ENCODE measurements around the gene LAMTOR1. TPM values are rescaled to one million over a fixed set of nuclear protein-coding genes. Genes with fewer than 3 reads are reported as not detected.
A peak's percentile ranks its signal among the peaks of the same experiment; 100 is the strongest.

Gene LAMTOR1
- total and polyA plus RNA-seq, 4 experiments from 2014 or later: 66.8 to 105 (median 73.0) TPM

- Mint-ChIP-seq H3K27ac (no peak overlapping the region), H3K4me3 (no peak overlapping the region), H3K36me3 (peaks cover 5 to 8% of the 10 kb centered on the region in 2 donors), H3K27me3 (peaks cover 7 to 12% of the 10 kb centered on the region in 2 donors), H3K4me1 (no peaks in the 10 kb centered on the region), H3K9me3 (peaks cover 0 to 23% (median 15%) of the 10 kb centered on the region in 8 donors)
- H3K4me3 ChIP-seq (ENCODE audit: low read length in 2 of 2): no peak overlapping the region
- H3K27me3 ChIP-seq (ENCODE audit: insufficient read depth, low read length): no peaks in the 10 kb centered on the region
- H3K36me3 ChIP-seq (ENCODE audit: insufficient read depth, low read length): no peaks in the 10 kb centered on the region
- no peak overlapping the region for H3K27ac ChIP-seq (ENCODE audit: low read depth, low read length)
- H3K9me3 ChIP-seq (ENCODE audit: control insufficient read depth in 1 of 2, low read length in 2 of 2): no peaks in the 10 kb centered on the region
- CTCF ChIA-PET (ENCODE audit: partially characterized antibody): interaction anchor here (0.7 to 4.9 kb wide), 2 partner anchors 11 to 156 kb away, joined by 3 to 14 read pairs; no protein-coding TSS in a partner anchor
- no peak for DNase-seq
- intact Hi-C loops (cut with micrococcal nuclease): no loop called here
- H3K4me1 ChIP-seq (ENCODE audit: insufficient read depth, low read length): no peaks in the 10 kb centered on the region
- POLR2A ChIA-PET (ENCODE audit: partially characterized antibody): no interaction called here
Observed at GRCh38 chr11:72132646-72133045, 29.5 kb upstream of the LAMTOR1 start.

- Histone ChIP-seq H3K27ac (ENCODE audit: low read depth, low read length) (no peak overlapping the region), H3K36me3 (ENCODE audit: insufficient read depth, low read length) (no peaks in the 10 kb centered on the region), H3K4me1 (ENCODE audit: insufficient read depth, low read length) (no peaks in the 10 kb centered on the region), H3K4me3 (ENCODE audit: low read length in 2 of 2) (no peak overlapping the region), H3K9me3 (ENCODE audit: control insufficient read depth in 1 of 2, low read length in 2 of 2) (no peaks in the 10 kb centered on the region), H3K27me3 (ENCODE audit: insufficient read depth, low read length) (no peaks in the 10 kb centered on the region)
- H3K4me1 Mint-ChIP-seq: no peaks in the 10 kb centered on the region
- CTCF ChIA-PET (ENCODE audit: partially characterized antibody): interaction anchor here (4.9 kb wide), 1 partner anchor 14 kb away, joined by 14 read pairs; no protein-coding TSS in a partner anchor
- intact Hi-C loops (cut with micrococcal nuclease): no loop called here
- H3K9me3 Mint-ChIP-seq: peaks cover 0 to 33% (median 22%) of the 10 kb centered on the region in 8 donors
- H3K36me3 Mint-ChIP-seq: peaks cover 5 to 8% of the 10 kb centered on the region in 2 donors
- no peak overlapping the region for H3K4me3 Mint-ChIP-seq
- peaks cover 7 to 14% of the 10 kb centered on the region in 2 donors for H3K27me3 Mint-ChIP-seq
- DNase-seq: no peak
- peak overlapping the region in 1 of 7 donors; percentile 13 for H3K27ac Mint-ChIP-seq
- POLR2A ChIA-PET (ENCODE audit: partially characterized antibody): no interaction called here
Observed at GRCh38 chr11:72129381-72129780, 26.3 kb upstream of the LAMTOR1 start.

GRCh38 chr11:72127923-72128322 lies 24.8 kb upstream of the LAMTOR1 start:
- no peaks in the 10 kb centered on the region for H3K4me1 Mint-ChIP-seq
- no peaks in the 10 kb centered on the region for H3K27me3 ChIP-seq (ENCODE audit: insufficient read depth, low read length)
- no peak overlapping the region for H3K27ac ChIP-seq (ENCODE audit: low read depth, low read length)
- no peak overlapping the region for H3K27ac Mint-ChIP-seq
- POLR2A ChIA-PET (ENCODE audit: partially characterized antibody): interaction anchor here (1.0 kb wide), 1 partner anchor 15 kb away, joined by 4 read pairs; the partner anchor contains the start of gene ANAPC15
- H3K27me3 Mint-ChIP-seq: peaks cover 3 to 12% of the 10 kb centered on the region in 2 donors
- no peak for DNase-seq
- H3K4me3 ChIP-seq (ENCODE audit: low read length in 2 of 2): no peak overlapping the region
- intact Hi-C loops (cut with micrococcal nuclease): no loop called here
- H3K36me3 ChIP-seq (ENCODE audit: insufficient read depth, low read length): no peaks in the 10 kb centered on the region
- H3K9me3 ChIP-seq (ENCODE audit: control insufficient read depth in 1 of 2, low read length in 2 of 2): no peaks in the 10 kb centered on the region
- no peaks in the 10 kb centered on the region for H3K4me1 ChIP-seq (ENCODE audit: insufficient read depth, low read length)
- CTCF ChIA-PET (ENCODE audit: partially characterized antibody): interaction anchor here (1.5 kb wide), 1 partner anchor 16 kb away, joined by 6 read pairs; no protein-coding TSS in a partner anchor
- peaks cover 0 to 33% (median 22%) of the 10 kb centered on the region in 8 donors for H3K9me3 Mint-ChIP-seq
- no peak overlapping the region for H3K4me3 Mint-ChIP-seq
- peaks cover 5 to 8% of the 10 kb centered on the region in 2 donors for H3K36me3 Mint-ChIP-seq

GRCh38 chr11:72125956-72126355 lies 22.9 kb upstream of the LAMTOR1 start:
- Histone ChIP-seq H3K4me3 (ENCODE audit: low read length in 2 of 2) (no peak overlapping the region), H3K27me3 (ENCODE audit: insufficient read depth, low read length) (no peaks in the 10 kb centered on the region), H3K36me3 (ENCODE audit: insufficient read depth, low read length) (no peaks in the 10 kb centered on the region), H3K9me3 (ENCODE audit: control insufficient read depth in 1 of 2, low read length in 2 of 2) (no peaks in the 10 kb centered on the region), H3K4me1 (ENCODE audit: insufficient read depth, low read length) (no peaks in the 10 kb centered on the region), H3K27ac (ENCODE audit: low read depth, low read length) (no peak overlapping the region)
- no peak for DNase-seq
- CTCF ChIA-PET (ENCODE audit: partially characterized antibody): interaction anchor here (1.1 to 1.5 kb wide), 3 partner anchors 21 to 149 kb away, joined by 3 to 6 read pairs (median 4); no protein-coding TSS in a partner anchor
- Mint-ChIP-seq H3K27me3 (peaks cover 3 to 17% of the 10 kb centered on the region in 2 donors), H3K36me3 (peaks cover 5 to 8% of the 10 kb centered on the region in 2 donors), H3K4me1 (no peaks in the 10 kb centered on the region), H3K27ac (no peak overlapping the region), H3K9me3 (peaks cover 0 to 33% (median 22%) of the 10 kb centered on the region in 8 donors), H3K4me3 (no peak overlapping the region)
- POLR2A ChIA-PET (ENCODE audit: partially characterized antibody): interaction anchor here (1.2 kb wide), 1 partner anchor 13 kb away, joined by 3 read pairs; no protein-coding TSS in a partner anchor
- intact Hi-C loops (cut with micrococcal nuclease): no loop called here

GRCh38 chr11:72124046-72124445 lies 20.9 kb upstream of the LAMTOR1 start:
- no peaks in the 10 kb centered on the region for H3K4me1 ChIP-seq (ENCODE audit: insufficient read depth, low read length)

GRCh38 chr11:72123117-72123653 lies 20.1 kb upstream of the LAMTOR1 start:
- H3K27ac ChIP-seq (ENCODE audit: low read depth, low read length): no peak overlapping the region
- Mint-ChIP-seq H3K27ac (no peak overlapping the region), H3K36me3 (peaks cover 0 to 2% of the 10 kb centered on the region in 2 donors), H3K9me3 (peaks cover 0 to 16% (median 11%) of the 10 kb centered on the region in 8 donors), H3K4me1 (no peaks in the 10 kb centered on the region), H3K4me3 (no peak overlapping the region), H3K27me3 (peaks cover 6 to 11% of the 10 kb centered on the region in 2 donors)
- H3K4me1 ChIP-seq (ENCODE audit: insufficient read depth, low read length): no peaks in the 10 kb centered on the region
- no peaks in the 10 kb centered on the region for H3K36me3 ChIP-seq (ENCODE audit: insufficient read depth, low read length)
- intact Hi-C loops (cut with micrococcal nuclease): no loop called here
- no peaks in the 10 kb centered on the region for H3K9me3 ChIP-seq (ENCODE audit: control insufficient read depth in 1 of 2, low read length in 2 of 2)
- H3K4me3 ChIP-seq (ENCODE audit: low read length in 2 of 2): no peak overlapping the region
- H3K27me3 ChIP-seq (ENCODE audit: insufficient read depth, low read length): no peaks in the 10 kb centered on the region
- CTCF ChIA-PET (ENCODE audit: partially characterized antibody): interaction anchor here (1.2 to 1.9 kb wide), 2 partner anchors 90 to 100 kb away, joined by 3 to 4 read pairs; no protein-coding TSS in a partner anchor
- DNase-seq: no peak
- POLR2A ChIA-PET (ENCODE audit: partially characterized antibody): interaction anchor here (2.4 kb wide), 1 partner anchor 11 kb away, joined by 7 read pairs; the partner anchor contains the start of gene ANAPC15

More at GRCh38 chr11:72124046-72124445, 20.9 kb upstream of the LAMTOR1 start:
- H3K27me3 ChIP-seq (ENCODE audit: insufficient read depth, low read length): no peaks in the 10 kb centered on the region
- H3K36me3 Mint-ChIP-seq: peaks cover 5% of the 10 kb centered on the region in 2 donors
- POLR2A ChIA-PET (ENCODE audit: partially characterized antibody): interaction anchor here (2.4 kb wide), 1 partner anchor 11 kb away, joined by 7 read pairs; the partner anchor contains the start of gene ANAPC15
- DNase-seq: no peak
- H3K4me3 ChIP-seq (ENCODE audit: low read length in 2 of 2): no peak overlapping the region
- CTCF ChIA-PET (ENCODE audit: partially characterized antibody): no interaction called here
- peaks cover 0 to 24% (median 18%) of the 10 kb centered on the region in 8 donors for H3K9me3 Mint-ChIP-seq
- H3K27me3 Mint-ChIP-seq: peaks cover 6 to 16% of the 10 kb centered on the region in 2 donors
- no peak overlapping the region for H3K27ac Mint-ChIP-seq
- no peaks in the 10 kb centered on the region for H3K36me3 ChIP-seq (ENCODE audit: insufficient read depth, low read length)
- H3K9me3 ChIP-seq (ENCODE audit: control insufficient read depth in 1 of 2, low read length in 2 of 2): no peaks in the 10 kb centered on the region
- H3K4me1 Mint-ChIP-seq: no peaks in the 10 kb centered on the region
- no peak overlapping the region for H3K27ac ChIP-seq (ENCODE audit: low read depth, low read length)
- H3K4me3 Mint-ChIP-seq: no peak overlapping the region
- intact Hi-C loops (cut with micrococcal nuclease): no loop called here

GRCh38 chr11:72122607-72123006 lies 19.5 kb upstream of the LAMTOR1 start:
- peaks cover 6 to 11% of the 10 kb centered on the region in 2 donors for H3K27me3 Mint-ChIP-seq
- H3K36me3 Mint-ChIP-seq: no peaks in the 10 kb centered on the region
- no peak overlapping the region for H3K4me3 Mint-ChIP-seq
- no peaks in the 10 kb centered on the region for H3K4me1 Mint-ChIP-seq
- DNase-seq: no peak
- Histone ChIP-seq H3K4me3 (ENCODE audit: low read length in 2 of 2) (no peak overlapping the region), H3K27ac (ENCODE audit: low read depth, low read length) (no peak overlapping the region), H3K36me3 (ENCODE audit: insufficient read depth, low read length) (no peaks in the 10 kb centered on the region), H3K4me1 (ENCODE audit: insufficient read depth, low read length) (no peaks in the 10 kb centered on the region), H3K27me3 (ENCODE audit: insufficient read depth, low read length) (no peaks in the 10 kb centered on the region), H3K9me3 (ENCODE audit: control insufficient read depth in 1 of 2, low read length in 2 of 2) (no peaks in the 10 kb centered on the region)
- ChIA-PET CTCF (ENCODE audit: partially characterized antibody) (interaction anchor here (1.2 to 1.9 kb wide), 2 partner anchors 90 to 101 kb away, joined by 3 to 4 read pairs; no protein-coding TSS in a partner anchor), POLR2A (ENCODE audit: partially characterized antibody) (interaction anchor here (2.4 kb wide), 1 partner anchor 10 kb away, joined by 7 read pairs; the partner anchor contains the start of gene ANAPC15)
- intact Hi-C loops (cut with micrococcal nuclease): no loop called here
- no peak overlapping the region for H3K27ac Mint-ChIP-seq
- H3K9me3 Mint-ChIP-seq: peaks cover 0 to 10% (median 7%) of the 10 kb centered on the region in 8 donors

All from CD4-positive, alpha-beta memory T cell (primary cell).